Gastrocnemius medialis (tissue), 4 donors: ENCODE measurements around the gene RABGAP1L. TPM values are rescaled to one million over a fixed set of nuclear protein-coding genes. Genes with fewer than 3 reads are reported as not detected.
"Not testable (repeated sequence)": the region's sequence is repeated elsewhere in the genome, so short reads cannot be mapped to it uniquely, and the experiment has no call there.

Experiments used
- ATAC-seq, 2 donors: fragments of 150-250 bp; one replicate each; pipeline ENCODE4 v1.9.1; 2016
- DNase-seq, 2 donors: peaks; one replicate each; pipeline ENCODE4 v3.0.0-alpha.2; 2019
- H3K27ac ChIP-seq, 4 donors: fragments of 200-600 bp; sonication (generic); 1 replicate in 1 of 4; 2 replicates in 3 of 4; pipeline ENCODE4 v1.5.1; 2016 to 2018; ENCODE audit warnings: mild to moderate bottlenecking in 2 of 4, moderate library complexity in 1 of 4
- H3K27me3 ChIP-seq, 3 donors: fragments of 200-600 bp; sonication (generic) in 2 of 3; 1 replicate in 1 of 3; 2 replicates in 2 of 3; pipeline versions ENCODE4 v1.5.1 to v1.6.0; 2016 to 2019; ENCODE audit warnings: mild to moderate bottlenecking in 1 of 3, moderate library complexity in 1 of 3
- H3K36me3 ChIP-seq, 2 donors: fragments of 200-600 bp; sonication (generic) in 1 of 2; one replicate each; pipeline ENCODE4 v1.5.1; 2017 to 2018
- H3K4me1 ChIP-seq, 2 donors: fragments of 200-600 bp; sonication (generic) in 1 of 2; one replicate each; pipeline ENCODE4 v1.5.1; 2016 to 2017; ENCODE audit warnings: mild to moderate bottlenecking in 2 of 2
- H3K4me3 ChIP-seq, 4 donors: fragments of 200-600 bp; sonication (generic) in 3 of 4; 1 replicate in 1 of 4; 2 replicates in 3 of 4; pipeline ENCODE4 v1.5.1; 2016 to 2019; ENCODE audit warnings: mild to moderate bottlenecking in 2 of 4
- H3K9me3 ChIP-seq, 3 donors: fragments of 200-600 bp; sonication (generic) in 2 of 3; 1 replicate in 1 of 3; 2 replicates in 2 of 3; pipeline ENCODE4 v1.5.1; 2016 to 2019
- POLR2A ChIP-seq, 2 donors: fragments of 450-650 bp; IDR thresholded peaks; one replicate each; pipeline ENCODE4 v1.6.1; 2017; ENCODE audit warnings: antibody characterized with exemption in 2 of 2, mild to moderate bottlenecking in 2 of 2, moderate library complexity in 2 of 2
- in situ Hi-C, 4 donors: fragments of 200-750 bp; cut with MboI; loops; one replicate each; pipeline versions ENCODE4 v1.15.0 to v1.8.0; 2017; ENCODE audit warnings: low sequenced_read_pairs in 4 of 4
- intact Hi-C: fragments of 100-400 bp; cut with DNase I; formaldehyde crosslinking; loops from one replicate; pipeline ENCODE4 v1.15.1; 2023; ENCODE audit warnings: low total_unique reads
- total RNA-seq, 4 donors: library from RNA; depleted of rRNA; stranded (reverse); fragments of >200 nt; gene quantifications; one replicate each; pipeline versions ENCODE4 v1.1.0 to v1.2.3, GENCODE V29; 2016
- TF ChIP-seq, protein P1 (sequence below), 5 experiments: fragments of 450-650 bp in 3 of 5; fragments of 200-600 bp in 2 of 5; sonication (generic) in 2 of 5; IDR thresholded peaks in 4 of 5; conservative IDR thresholded peaks in 1 of 5; 1 replicate in 4 of 5; 2 replicates in 1 of 5; pipeline ENCODE4 v1.5.1; 2016 to 2019; ENCODE audit warnings: antibody characterized with exemption in 5 of 5, mild to moderate bottlenecking in 3 of 5, moderate library complexity in 3 of 5

The RABGAP1L gene
- total RNA-seq, 4 donors from 2014 or later: 8.8 to 22.2 (median 14.9) TPM

DNA sequence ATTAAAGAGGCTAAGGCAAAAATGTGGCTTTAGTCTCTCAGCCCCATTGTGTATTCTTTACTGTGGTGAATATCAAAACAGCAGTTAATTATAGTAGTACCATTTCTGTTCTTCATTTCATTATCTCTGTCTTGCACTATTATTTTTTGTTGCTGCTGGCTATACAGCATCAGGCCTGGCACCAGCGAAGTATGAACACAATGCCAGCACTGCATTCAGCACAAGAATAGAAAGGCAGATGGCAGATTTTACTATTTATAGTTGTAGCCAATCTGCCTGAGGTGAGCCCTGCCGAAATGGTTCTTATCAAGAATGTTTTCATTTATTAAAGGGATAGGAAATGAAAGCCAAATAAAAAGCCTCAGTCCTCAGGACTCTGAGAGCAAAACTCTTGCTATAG is 360.5 kb downstream of the RABGAP1L start:
- in situ Hi-C loops: no loop called here
- ATAC-seq (no peak), DNase-seq (no peak)
- TF ChIP-seq, protein P1, sequence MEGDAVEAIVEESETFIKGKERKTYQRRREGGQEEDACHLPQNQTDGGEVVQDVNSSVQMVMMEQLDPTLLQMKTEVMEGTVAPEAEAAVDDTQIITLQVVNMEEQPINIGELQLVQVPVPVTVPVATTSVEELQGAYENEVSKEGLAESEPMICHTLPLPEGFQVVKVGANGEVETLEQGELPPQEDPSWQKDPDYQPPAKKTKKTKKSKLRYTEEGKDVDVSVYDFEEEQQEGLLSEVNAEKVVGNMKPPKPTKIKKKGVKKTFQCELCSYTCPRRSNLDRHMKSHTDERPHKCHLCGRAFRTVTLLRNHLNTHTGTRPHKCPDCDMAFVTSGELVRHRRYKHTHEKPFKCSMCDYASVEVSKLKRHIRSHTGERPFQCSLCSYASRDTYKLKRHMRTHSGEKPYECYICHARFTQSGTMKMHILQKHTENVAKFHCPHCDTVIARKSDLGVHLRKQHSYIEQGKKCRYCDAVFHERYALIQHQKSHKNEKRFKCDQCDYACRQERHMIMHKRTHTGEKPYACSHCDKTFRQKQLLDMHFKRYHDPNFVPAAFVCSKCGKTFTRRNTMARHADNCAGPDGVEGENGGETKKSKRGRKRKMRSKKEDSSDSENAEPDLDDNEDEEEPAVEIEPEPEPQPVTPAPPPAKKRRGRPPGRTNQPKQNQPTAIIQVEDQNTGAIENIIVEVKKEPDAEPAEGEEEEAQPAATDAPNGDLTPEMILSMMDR (IDR thresholded peaks at IDR 0.05 in 4 of 5, conservative IDR thresholded peaks at IDR 0.05 in 1 of 5): no peak
- TF ChIP-seq POLR2A (IDR thresholded peaks at IDR 0.05): no peak
- peaks cover 0 to 10% of the 10 kb centered on the region in 2 donors for H3K4me1 ChIP-seq
- H3K4me3 ChIP-seq: no peak overlapping the region
- H3K9me3 ChIP-seq: no peaks in the 10 kb centered on the region
- H3K27me3 ChIP-seq: no peaks in the 10 kb centered on the region
- no peaks in the 10 kb centered on the region for H3K36me3 ChIP-seq
- intact Hi-C loops: no loop called here
- no peak overlapping the region for H3K27ac ChIP-seq

DNA sequence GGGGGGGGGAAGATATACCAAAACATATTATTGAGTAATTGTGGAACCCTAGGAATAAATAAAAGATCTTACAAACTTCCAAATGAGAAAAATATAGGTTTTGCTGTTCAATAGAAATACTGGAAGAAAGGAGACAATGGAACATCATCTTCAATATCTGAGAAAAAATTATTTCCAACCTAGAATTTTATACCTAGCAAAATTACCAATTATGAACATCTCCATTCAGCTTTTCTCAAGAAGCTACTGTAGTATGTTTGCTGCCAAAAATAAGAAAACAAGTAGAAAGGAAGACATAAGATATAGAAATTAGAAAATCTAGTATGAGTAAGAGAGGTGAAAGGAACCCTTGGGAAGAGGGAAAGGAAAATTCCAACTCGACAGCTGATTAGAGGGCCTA is 372.4 kb downstream of the RABGAP1L start:
- no peak for ATAC-seq
- H3K4me3 ChIP-seq: no peak overlapping the region
- intact Hi-C loops: no loop called here

DNA sequence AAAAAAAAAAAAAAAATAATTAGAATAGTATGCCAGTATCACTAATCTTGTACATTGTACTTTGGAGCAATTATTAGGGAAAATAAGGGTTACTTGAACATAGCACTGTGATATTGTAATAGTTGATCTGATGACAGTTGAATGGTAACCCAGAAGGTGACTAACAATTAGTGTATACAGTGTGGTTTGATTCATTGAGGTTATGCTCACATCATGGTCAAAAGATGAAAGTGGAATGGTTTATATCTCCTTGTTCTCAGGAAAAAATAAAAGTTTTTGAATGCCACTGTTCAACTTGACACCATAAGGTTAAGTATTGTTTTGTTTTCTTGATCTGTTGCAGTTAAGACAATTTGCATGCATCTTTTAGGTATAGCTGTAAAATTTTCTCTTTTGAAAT is 375.5 kb downstream of the RABGAP1L start:
- Histone ChIP-seq H3K27me3 (no peaks in the 10 kb centered on the region), H3K27ac (no peak overlapping the region), H3K9me3 (no peaks in the 10 kb centered on the region), H3K4me1 (no peaks in the 10 kb centered on the region), H3K4me3 (no peak overlapping the region), H3K36me3 (no peaks in the 10 kb centered on the region)
- in situ Hi-C loops: no loop called here
- intact Hi-C loops: no loop called here
- no peak for TF ChIP-seq POLR2A (IDR thresholded peaks at IDR 0.05)
- TF ChIP-seq, protein P1 (IDR thresholded peaks at IDR 0.05 in 4 of 5, conservative IDR thresholded peaks at IDR 0.05 in 1 of 5): no peak
- ATAC-seq (no peak), DNase-seq (no peak)

More for the DNA sequence above, 372.4 kb downstream of the RABGAP1L start:
- H3K27me3 ChIP-seq: no peaks in the 10 kb centered on the region
- no peaks in the 10 kb centered on the region for H3K36me3 ChIP-seq
- no peaks in the 10 kb centered on the region for H3K9me3 ChIP-seq
- H3K27ac ChIP-seq: no peak overlapping the region
- no peaks in the 10 kb centered on the region for H3K4me1 ChIP-seq
- in situ Hi-C loops: no loop called here
- DNase-seq: no peak
- TF ChIP-seq POLR2A (IDR thresholded peaks at IDR 0.05): no peak
- TF ChIP-seq, protein P1 (IDR thresholded peaks at IDR 0.05 in 4 of 5, conservative IDR thresholded peaks at IDR 0.05 in 1 of 5): no peak

DNA sequence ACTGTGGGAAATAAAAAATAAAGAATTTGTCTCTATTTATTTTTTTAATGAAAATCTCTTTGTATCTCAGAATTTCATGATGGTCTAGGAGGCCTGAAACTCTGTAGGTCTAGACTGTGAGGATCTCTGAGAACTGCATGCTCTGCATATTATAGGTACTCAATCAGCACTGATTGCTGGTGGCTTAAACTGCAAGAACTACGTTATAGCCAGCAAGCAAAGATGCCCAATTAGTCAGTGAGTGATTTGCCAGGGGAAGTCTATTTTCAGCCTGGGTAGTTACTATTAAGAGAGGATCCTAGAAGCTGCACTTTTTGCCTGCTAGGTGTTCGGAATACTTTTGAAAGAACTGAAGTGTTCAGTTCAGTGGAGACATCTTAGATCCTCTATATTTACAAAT is 375.9 kb downstream of the RABGAP1L start:
- Histone ChIP-seq H3K4me1 (no peaks in the 10 kb centered on the region), H3K27ac (no peak overlapping the region), H3K36me3 (no peaks in the 10 kb centered on the region), H3K27me3 (no peaks in the 10 kb centered on the region), H3K4me3 (no peak overlapping the region), H3K9me3 (no peaks in the 10 kb centered on the region)
- DNase-seq (no peak), ATAC-seq (no peak)
- TF ChIP-seq, protein P1 (IDR thresholded peaks at IDR 0.05 in 4 of 5, conservative IDR thresholded peaks at IDR 0.05 in 1 of 5): no peak
- TF ChIP-seq POLR2A (IDR thresholded peaks at IDR 0.05): no peak
- in situ Hi-C loops: no loop called here
- intact Hi-C loops: no loop called here

DNA sequence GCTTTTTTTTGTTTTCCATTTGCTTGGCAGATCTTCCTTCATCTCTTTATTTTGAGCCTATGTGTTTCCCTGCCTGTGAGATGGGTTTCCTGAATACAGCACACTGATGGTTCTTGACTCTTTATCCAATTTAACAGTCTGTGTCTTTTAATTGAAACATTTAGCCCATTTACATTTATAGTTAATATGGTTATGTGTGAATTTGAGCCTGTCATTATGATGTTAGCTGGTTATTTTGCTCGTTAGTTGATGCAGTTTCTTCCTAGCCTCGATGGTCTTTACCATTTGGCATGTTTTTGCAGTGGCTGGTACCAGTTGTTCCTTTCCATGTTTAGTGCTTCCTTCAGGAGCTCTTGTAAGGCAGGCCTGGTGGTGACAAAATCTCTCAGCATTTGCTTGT is 384.1 kb downstream of the RABGAP1L start:
- H3K4me3 ChIP-seq, H3K36me3 ChIP-seq, DNase-seq, intact Hi-C loops, ATAC-seq, H3K9me3 ChIP-seq, H3K27me3 ChIP-seq, H3K4me1 ChIP-seq, in situ Hi-C loops, H3K27ac ChIP-seq: not testable (repeated sequence)
